Activated CD4-positive, alpha-beta T cell treated with anti-CD3 and anti-CD28 coated beads for 4 hours (primary cell): Measurements from ENCODE around the gene CTNNBL1.
"Not testable (repeated sequence)": the region's sequence is repeated elsewhere in the genome, so short reads cannot be mapped to it uniquely, and the experiment has no call there.

Experiments used
- DNase-seq, 2 donors: peaks; one replicate each; pipeline ENCODE4 v3.0.0-alpha.2; 2020

CTNNBL1 gene

GRCh38 chr20:37823296-37823980 lies 129.6 kb downstream of the CTNNBL1 start:
- no peak for DNase-seq

- no peak for DNase-seq
Observed at GRCh38 chr20:37827605-37828004, 133.8 kb downstream of the CTNNBL1 start.

- DNase-seq, result no peak
Observed at GRCh38 chr20:37828684-37829083, 134.9 kb downstream of the CTNNBL1 start.

- DNase-seq, result no peak
Observed at GRCh38 chr20:37829128-37829527, 135.3 kb downstream of the CTNNBL1 start.

- no peak for DNase-seq
Observed at GRCh38 chr20:37833221-37833896, 139.5 kb downstream of the CTNNBL1 start.

- DNase-seq, result no peak
Observed at GRCh38 chr20:37836926-37837325, 143.1 kb downstream of the CTNNBL1 start.

GRCh38 chr20:37837924-37838323 lies 144.1 kb downstream of the CTNNBL1 start:
- no peak for DNase-seq

GRCh38 chr20:37838769-37839431 lies 145.1 kb downstream of the CTNNBL1 start:
- DNase-seq, result no peak

- no peak for DNase-seq
Observed at GRCh38 chr20:37839432-37839827, 145.6 kb downstream of the CTNNBL1 start.

GRCh38 chr20:37839955-37840354 lies 146.1 kb downstream of the CTNNBL1 start:
- no peak for DNase-seq

GRCh38 chr20:37841389-37841788 lies 147.6 kb downstream of the CTNNBL1 start:
- no peak for DNase-seq

GRCh38 chr20:37841971-37842370 lies 148.1 kb downstream of the CTNNBL1 start:
- no peak for DNase-seq

GRCh38 chr20:37845241-37845681 lies 151.4 kb downstream of the CTNNBL1 start:
- no peak for DNase-seq

GRCh38 chr20:37845878-37846277 lies 152.0 kb downstream of the CTNNBL1 start:
- no peak for DNase-seq

- no peak for DNase-seq
Observed at GRCh38 chr20:37846573-37846972, 152.7 kb downstream of the CTNNBL1 start.

- DNase-seq, result no peak
Observed at GRCh38 chr20:37848706-37849105, 154.9 kb downstream of the CTNNBL1 start.

GRCh38 chr20:37849156-37849555 lies 155.3 kb downstream of the CTNNBL1 start:
- no peak for DNase-seq

- DNase-seq, result no peak
Observed at GRCh38 chr20:37849566-37849965, 155.7 kb downstream of the CTNNBL1 start.

GRCh38 chr20:37850036-37850592 lies 156.3 kb downstream of the CTNNBL1 start:
- no peak for DNase-seq

GRCh38 chr20:37850724-37851355 lies 157.0 kb downstream of the CTNNBL1 start:
- DNase-seq, result no peak

- DNase-seq, result no peak
Observed at GRCh38 chr20:37852666-37853065, 158.8 kb downstream of the CTNNBL1 start.

GRCh38 chr20:37853823-37854375 lies 160.1 kb downstream of the CTNNBL1 start:
- DNase-seq, result no peak

- DNase-seq, result not testable (repeated sequence)
Observed at GRCh38 chr20:37856034-37856433, 162.2 kb downstream of the CTNNBL1 start.
